Stimulated activated naive CD4-positive, alpha-beta T cell (primary cell): ENCODE measurements around the gene TMEM150A.
"Not testable (repeated sequence)": the region's sequence is repeated elsewhere in the genome, so short reads cannot be mapped to it uniquely, and the experiment has no call there.

ENCODE experiments used
- DNase-seq, 6 experiments: peaks; one replicate each; lab custom pipeline; 2025; lab: John Stamatoyannopoulos, UW

Gene TMEM150A

DNA sequence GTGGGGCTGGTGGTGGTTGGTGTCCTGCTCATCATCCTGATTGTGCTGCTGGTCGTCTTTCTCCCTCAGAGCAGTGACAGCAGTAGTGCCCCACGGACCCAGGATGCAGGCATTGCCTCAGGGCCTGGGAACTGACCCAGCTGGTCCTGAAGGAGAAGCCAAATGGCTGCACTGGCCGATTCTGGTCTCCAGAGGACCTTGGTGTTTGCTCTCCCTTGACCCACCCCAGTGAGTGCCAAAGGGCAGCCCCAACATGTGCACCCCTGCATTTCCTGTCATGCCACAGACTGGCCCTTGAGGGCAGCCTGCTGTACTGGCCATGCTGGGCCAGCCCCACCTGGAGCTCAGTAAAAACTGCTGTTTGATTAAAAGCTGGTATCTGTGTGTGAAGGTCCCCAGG is 9.5 kb downstream of the TMEM150A start:
- DNase-seq: no peak

DNA sequence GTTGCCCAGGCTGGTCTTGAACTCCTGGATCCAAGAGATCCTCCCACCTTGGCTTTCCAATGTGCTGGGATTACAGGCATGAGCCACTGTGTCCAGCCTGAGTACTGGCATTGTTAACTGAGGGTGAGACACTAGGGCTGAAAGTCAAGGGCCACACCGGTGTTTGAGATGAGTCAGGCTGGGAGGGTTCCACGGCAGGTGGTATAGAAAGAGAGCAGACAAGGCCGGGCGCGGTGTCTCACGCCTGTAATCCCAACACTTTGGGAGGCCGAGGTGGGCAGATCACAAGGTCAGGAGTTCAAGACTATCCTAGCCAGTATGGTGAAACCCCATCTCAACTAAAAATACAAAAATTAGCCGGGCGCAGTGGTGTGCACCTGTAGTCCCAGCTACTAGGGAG is 10.2 kb downstream of the TMEM150A start:
- DNase-seq: not testable (repeated sequence)

DNA sequence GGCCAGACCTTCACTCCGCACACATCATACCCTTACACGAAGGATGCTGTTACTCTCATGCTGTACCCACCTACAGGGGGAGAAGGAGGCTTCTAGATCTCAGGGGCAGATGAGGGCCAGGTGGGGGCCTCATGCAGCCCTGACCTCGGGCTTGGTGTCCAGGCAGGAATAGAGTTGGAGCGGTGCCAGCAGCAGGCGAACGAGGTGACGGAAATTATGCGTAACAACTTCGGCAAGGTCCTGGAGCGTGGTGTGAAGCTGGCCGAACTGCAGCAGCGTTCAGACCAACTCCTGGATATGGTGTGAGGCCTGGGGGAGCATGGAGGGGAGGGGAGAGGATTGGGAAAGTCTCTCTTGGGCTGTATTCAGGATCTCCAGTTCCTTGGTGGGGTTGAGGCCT is 10.9 kb downstream of the TMEM150A start:
- no peak for DNase-seq

DNA sequence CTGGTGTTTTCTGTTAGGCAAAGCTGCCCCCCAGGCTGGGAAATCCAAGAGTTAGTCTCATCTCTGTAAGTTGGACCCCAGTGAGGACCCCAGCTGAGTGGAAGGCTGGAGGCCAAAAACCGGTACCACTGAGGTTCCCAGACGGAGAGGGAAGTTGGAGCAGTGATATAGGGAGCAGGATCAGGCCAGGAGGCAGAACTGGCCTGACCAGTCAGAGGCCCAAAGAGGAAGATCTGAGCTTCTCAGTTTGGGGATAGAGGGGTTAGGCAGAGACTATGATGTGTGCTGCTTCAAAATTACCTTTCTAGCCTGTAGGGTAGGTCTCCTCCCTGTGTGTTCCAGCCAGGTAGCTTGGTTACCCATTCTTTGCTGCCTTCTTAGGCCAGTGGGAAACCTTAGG is 11.5 kb downstream of the TMEM150A start:
- no peak for DNase-seq

DNA sequence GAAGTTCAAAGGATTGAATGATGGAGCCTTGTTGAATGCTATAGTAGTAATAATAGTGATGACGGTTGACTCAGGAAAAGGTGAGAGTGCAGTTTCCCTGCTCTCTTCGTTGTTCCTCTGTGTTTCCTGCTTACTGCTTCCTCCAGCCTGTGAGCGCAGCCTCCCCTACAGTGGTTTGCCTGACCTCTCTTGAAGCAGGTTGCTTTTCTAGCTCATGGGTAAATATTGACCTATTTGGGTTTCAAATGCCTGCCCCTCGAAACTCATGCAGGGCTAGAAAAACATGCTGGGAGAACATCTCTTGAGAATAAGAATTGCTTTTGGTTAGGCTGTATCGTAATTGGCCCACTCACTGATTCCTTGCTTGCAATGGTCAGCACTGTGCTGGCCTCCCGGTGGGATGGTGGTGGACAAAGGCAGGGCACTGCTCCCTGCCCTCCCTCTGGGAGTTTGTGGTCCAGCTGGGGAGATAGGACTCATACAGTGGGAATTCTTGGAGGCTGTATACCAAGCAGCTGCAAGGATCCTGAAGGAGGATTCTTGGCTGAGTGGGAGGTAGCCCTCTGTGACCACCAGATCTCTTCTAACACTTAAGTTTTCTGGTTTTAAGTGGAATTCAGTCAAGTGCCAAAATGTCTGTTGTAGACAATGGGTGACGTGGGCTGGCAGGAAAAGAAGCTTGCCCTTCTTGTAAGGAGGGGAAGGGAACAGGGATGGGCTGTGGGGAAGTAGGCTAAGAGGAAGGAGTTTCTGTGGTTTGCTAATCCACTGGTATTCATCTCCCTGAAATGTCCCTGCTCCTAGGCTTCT is 12.3 kb downstream of the TMEM150A start:
- no peak for DNase-seq

DNA sequence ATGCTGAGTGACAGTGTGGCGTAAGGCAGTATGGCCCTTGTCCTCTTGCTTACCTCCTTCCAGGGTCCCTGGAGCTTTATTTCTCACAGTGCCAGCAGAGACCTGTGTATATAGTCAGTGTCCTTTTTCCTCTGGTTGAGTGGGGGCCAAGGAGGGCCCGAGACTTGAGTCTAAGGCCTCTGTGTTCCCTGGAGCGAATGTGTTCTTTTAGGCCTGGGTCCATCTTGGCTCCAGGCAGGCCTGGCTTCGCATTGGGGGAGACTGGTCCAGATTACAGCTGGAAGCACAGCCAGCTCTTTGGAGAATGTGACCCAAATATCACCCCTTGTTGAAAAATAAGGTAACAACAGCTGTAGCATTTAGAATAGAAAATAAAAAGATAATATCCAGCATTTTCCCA is 13.3 kb downstream of the TMEM150A start:
- no peak for DNase-seq

DNA sequence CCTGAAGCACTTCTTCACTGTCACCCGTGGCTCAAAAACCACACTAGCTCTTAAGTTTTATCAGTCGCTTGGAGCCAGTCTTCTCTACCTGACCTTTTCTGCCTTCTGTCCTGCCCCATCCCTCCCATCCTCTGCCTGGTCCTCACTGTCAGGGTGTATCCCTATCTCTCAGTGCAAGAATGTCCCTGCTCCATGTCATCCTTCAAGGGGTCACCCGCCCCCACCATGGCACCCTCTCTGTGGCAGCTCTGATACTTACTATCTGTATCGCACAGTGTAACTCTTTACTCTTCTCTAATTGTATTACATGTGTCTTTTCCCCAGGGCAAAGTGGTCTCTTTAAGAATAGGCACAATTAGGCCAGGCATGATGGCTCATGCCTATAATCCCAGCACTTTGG is 13.9 kb downstream of the TMEM150A start:
- no peak for DNase-seq

DNA sequence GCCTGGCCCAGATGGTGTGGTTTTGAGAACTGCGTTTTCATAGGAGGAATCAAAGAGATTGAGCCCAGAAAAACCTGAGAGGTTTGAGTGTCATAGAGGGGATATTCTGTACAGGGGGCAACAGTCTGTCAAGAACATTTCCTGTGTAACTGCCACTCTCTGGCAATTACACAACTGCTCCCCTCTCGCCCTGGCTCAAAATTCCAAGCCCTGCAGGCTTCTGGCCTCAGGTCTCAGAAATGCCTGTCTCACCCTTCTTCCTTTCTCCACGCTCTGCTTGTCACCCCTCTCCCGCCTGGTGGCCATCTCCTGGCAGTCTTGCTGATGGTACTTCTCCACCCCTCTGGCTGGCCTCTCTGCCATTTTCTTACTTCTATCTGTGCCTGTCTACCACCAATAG is 14.3 kb downstream of the TMEM150A start:
- DNase-seq: no peak

DNA sequence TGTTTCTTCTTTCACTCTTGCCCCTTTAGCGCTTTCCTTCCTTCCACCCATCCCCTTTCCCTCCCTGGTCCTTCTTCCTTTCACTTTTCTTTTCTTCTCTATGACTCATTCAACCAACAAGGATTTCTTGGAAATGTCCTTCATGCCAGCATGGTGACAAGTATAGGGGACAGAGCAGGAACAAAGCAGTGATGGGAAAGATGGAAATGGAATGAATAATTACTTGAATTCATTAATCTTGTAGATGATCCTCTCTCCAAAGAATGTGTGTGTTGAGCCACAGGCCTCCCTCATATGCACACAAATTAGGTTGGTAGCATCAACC is 16.8 kb downstream of the TMEM150A start:
- DNase-seq: no peak

DNA sequence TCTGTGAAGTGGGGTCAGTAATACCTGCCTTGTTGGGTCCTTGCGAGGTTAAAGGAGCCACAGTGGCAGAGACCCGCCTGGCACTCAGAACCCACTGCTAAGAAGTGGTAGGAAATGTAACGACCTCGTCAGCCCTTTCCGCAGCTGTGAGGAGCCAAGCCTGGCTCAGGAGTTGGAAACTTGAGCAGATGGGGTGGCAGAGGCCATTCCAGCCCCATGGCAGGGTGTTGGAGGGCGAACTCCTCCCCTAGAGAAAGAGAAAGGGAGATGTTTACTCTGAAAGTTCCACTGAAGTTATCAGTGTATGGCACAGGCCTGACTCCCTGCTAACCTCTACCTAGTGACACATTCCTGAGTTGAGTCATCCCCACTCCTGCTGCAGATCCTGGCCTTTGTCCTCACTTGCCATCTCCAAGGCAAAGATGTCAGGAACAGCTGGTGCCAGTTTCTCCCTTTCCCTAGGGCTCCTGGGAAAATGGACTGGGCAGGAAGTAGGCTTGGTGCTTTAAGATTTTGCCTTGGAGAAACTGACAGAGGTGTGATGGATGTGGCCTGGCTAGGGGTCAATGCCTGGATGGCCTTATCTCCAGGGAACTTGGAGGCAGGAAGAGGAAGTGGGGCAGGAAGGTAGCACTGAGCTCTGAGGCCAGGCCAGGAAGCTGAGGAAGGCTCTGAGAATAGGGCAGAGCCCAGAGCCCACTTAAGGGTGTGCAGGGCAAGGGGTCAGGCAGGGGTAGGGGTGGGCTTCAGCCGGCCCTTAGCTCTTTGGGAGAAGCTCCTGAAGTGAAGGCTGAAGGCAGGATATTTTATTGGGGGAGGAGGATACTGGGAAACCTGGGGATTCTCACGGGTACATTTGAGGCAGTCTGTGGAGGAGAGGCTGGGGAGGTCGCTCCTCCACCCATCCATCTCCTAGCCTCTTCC is 17.4 kb downstream of the TMEM150A start:
- DNase-seq: peak in 3 of 6 experiments; percentile 17 to 53 (median 27)

DNA sequence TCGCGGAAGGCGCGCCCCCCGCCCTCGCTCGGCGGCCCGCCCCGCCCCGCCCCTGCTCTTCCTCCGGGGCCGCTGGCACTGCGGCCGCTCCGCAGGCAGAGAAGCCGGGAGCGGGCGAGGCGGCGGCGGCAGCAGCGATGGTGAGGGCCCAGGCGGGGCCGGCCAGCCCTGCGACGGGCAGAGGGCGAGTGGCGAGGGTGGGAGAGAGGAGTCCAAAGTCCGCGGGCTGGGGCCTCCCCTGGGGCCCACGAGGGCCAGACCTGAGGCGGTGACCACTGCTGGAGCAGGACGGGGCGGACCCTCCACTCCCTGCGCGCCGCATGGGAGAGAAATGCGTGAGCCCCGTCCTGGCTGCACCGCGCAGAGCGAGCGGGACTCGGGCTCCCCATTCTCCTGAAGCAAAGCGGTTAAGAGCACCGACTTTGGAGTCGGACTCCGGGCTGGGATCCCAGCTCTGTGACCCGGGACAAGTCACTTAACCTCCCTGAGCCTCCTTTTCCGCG is 18.1 kb downstream of the TMEM150A start, which contains the start of gene VAMP5:
TSS of gene VAMP5 (plus strand) at position 78 of the 503 bp plus-strand sequence. CDS start at position 138, 60 bp downstream.
- DNase-seq: peak; percentile 17 to 53 (median 35)

DNA sequence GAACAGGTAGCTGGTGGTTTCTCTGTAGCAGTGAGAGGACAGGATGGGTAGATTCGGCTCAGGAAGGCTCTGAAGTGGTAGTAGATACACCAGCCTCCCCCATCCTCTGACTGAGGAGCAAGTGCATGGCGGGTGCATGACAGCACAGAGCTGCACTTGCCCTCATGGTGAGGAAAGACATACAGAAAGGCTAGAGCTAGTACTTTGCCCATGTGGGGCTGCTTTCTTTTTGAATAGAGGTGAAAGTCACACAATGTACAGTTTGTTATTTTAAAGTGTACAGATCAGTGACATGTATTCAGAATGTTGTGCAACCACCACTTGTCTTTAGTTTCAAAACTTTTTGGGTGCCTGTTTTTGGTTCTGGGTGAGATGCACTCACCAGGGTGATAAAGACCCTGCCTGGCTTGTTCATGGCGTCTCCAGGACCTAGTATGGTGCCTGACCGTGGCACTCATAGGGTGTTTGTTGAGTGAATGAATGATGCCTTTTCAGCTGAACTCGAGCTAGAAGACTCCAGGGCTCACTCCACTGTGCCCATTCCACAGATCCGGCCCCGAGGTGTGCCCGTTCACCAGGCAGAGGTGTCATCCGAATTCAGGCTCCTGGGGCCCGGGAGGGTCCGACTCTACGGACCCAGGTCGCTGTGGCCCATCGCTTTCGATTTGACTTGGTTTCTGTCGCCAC is 18.7 kb downstream of the TMEM150A start:
- peak in 4 of 6 experiments; percentile 5 to 57 (median 46) for DNase-seq

DNA sequence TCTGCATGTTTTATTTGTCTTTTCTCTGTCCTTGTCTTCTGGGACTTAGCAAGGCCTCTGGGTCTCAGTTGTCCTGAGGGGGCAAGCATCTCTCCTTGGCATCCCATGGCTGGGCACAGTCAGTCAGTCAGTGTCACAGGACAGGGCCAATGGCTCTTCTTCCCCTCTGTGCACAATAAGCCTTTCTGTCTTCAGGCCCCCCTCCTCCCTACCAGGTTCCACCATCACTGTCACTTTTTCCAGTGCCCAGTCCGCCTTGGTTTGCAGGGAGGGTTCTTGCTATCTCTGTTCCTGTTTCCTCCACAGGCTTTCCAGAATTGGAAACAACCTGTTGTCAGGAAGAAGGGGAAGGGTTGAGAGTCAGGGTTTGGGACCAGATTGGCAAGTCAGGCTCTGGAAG is 20.0 kb downstream of the TMEM150A start:
- DNase-seq: no peak

DNA sequence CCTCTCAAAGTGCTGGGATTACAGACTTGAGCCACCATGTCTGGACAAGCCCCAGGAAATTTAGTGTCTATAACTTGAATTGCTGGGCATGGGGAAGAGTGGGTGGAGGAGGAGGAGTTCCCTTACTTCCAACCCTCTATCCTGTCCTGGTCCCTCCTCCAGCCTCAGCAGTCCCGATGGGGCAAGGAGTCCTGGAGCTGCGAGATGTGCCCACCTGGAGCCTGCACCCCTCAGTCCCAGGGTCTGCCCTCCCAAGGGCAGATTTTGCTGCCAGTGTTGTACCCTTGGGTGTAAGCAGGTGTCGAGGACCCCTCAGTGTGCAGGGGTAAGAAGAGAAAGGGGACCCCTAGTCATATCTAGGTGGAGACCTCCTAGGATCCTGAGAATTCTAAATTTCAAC is 22.3 kb downstream of the TMEM150A start:
- DNase-seq: no peak

DNA sequence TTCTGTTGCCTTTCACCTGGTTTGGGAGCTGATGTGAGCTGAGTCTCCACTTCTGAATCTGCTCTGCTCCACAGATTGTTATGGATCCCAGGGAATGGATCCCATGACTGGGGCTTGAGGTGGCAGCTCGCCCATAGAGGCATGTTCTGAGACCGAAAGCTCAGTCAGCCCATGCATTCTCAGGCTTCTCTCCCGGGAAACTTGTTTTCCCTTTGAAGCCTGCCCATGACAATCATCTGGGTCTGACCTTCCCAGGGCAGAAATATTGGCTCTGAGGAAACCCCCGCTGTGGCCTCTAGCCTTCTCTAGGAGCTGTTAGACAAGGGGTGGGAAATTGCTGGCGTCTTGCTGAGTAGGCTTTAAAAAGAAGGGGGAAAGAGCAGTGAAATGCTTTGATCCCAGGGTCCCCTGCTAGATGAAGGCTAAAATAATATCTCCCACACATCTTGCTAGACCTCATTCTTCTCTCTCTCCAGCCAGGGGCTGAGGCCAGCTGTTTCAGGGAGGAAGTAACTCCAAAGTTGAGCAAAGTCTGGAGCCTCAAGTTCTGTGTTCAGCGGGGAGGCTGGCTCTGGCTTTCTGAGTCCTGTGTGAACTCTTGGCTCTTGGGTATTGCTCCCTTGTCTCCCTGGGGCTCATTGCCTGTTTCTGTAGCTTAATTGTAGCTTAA is 23.1 kb downstream of the TMEM150A start:
- DNase-seq: no peak

DNA sequence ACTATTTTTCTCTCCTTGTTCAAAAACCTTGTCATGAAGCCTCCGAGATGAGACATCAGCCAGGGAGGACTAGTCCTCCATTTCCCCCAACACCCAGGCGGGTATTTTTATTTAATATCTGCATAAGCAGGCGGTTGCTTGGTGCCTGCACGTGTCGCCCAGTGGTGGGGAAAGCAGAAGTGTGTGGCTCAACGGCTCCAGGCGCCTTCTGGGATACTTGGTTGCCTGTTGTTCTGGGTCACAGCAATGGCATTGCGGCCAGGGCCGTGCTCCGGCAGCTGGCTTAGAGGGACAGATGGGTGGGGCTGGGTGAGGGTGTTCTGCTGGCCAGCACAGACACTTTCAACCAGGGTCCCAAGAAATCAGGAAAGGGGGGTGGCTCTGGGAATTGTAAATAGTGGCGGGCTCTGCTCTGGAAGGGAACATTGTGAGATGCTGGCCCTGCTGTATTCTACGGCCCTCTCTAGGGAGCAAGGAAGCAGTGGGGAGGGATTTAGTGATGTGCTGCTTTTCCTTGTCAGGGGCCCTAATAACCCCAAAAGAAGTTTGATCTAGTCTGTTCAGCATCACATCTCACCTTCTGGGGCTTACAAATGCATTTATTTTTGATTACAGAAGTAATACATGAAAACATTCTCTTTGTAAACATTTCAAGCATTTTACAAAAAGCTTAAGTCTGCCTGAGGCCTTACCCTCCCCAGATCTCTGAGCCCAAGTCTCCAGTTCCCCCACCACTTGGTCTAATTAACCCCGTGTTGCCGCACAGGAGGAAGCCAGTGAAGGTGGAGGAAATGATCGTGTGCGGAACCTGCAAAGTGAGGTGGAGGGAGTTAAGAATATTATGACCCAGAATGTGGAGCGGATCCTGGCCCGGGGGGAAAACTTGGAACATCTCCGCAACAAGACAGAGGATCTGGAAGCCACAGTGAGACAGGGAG is 24.0 kb downstream of the TMEM150A start:
- DNase-seq: peak in 2 of 6 experiments; percentile 8 to 33

DNA sequence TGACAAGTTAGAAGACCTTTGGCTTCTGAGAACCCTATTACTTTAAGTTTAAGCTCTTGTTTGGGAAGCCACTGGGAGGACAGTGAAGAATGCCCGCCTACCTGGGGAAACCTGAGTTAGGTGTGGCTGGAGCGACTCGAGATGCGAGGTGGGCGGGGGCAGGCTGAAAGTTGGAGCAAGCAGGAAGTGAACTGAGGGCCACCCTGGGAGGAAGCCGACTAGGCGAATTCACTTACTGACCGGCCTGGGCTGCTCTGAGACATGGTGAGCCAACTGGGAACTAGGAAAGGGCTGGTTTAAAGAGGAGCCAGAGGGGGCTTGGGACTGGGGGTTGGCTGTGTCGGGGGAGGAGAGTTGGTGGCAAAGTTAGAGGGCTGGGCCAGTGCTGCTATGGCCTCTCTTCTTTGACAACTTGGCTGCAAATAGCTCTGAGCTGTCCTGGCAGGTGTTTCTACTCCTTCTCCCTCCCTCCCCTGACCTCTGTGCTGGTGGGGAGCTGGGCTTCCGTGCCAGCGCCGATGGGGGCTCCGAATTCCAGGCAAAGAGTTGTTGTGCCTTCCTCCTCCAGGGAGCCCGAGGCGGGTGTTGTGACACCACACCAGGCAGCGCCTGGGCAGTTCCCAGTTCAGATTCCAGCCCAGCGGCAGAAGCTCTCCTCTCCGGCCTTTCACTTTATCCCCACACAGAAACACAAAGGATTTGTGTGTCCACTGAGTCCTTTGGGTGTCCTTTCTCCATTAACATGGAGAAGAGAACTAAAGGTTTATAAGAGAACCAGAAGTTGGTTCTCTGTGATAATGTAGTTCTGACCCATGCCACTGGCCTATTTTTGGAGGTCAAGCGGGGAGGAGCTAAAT is 24.9 kb downstream of the TMEM150A start, which contains the start of gene VAMP8:
TSS of gene VAMP8 (plus strand) at position 201 of the 857 bp plus-strand sequence. CDS start at position 262, 61 bp downstream.
- DNase-seq: peak in 5 of 6 experiments; percentile 25 to 60 (median 45)

DNA sequence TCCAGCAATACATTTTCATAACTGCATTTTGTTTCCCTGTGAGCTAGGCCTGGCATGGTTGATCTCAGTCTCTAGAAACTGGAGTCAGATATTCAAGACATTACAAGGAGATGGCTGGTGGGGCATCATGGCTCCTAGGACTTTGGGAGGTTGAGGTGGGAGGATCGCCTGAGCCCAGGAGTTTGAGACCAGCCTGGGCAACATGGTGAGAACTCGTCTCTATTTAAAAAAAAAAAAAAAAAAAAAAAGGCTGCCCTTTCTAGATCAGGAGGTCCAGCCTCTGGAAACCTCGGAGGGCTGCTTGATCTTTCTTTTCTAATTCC is 25.5 kb downstream of the TMEM150A start:
- no peak for DNase-seq

DNA sequence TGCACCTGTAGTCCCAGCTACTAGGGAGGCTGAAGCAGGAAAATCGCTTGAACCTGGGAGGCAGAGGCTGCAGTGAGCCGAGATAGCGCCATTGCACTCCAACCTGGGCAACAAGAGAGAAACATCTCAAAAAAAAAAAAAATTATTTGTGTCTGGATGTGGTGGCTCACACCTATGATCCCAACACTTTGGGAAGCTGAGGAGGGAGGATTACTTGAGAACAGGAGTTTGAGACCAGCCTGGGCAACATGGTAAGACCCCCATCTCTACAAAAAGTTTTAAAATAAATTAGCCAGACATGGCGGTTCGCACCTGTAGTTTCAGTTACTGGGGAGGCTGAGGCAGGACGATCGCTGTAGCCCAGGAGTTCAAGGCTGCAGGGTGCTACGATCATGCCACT is 26.8 kb downstream of the TMEM150A start:
- DNase-seq: no peak
